H9 (cell line): Measurements from ENCODE around the gene ATF7. TPM values are rescaled to one million over a fixed set of nuclear protein-coding genes. Genes with fewer than 3 reads are reported as not detected.

Experiments used
- DNase-seq: peaks from one replicate; pipeline ENCODE4 v3.0.0-alpha.2; 2017
- H2AFZ ChIP-seq: one replicate; pipeline ENCODE4 v1.6.1; 2013; ENCODE audit warnings: mild to moderate bottlenecking, low read length, control low read depth, moderate library complexity
- H2AK5ac ChIP-seq: 2 replicates; pipeline ENCODE4 v1.6.1; 2013; ENCODE audit warnings: low read length, control low read depth, mixed read lengths; ENCODE audit not compliant: insufficient read length
- H2BK120ac ChIP-seq: one replicate; pipeline ENCODE4 v1.6.1; 2013; ENCODE audit warnings: low read depth, mild to moderate bottlenecking, low read length, control low read depth, inconsistent platforms; ENCODE audit not compliant: poor library complexity, severe bottlenecking
- H2BK12ac ChIP-seq: 2 replicates; pipeline ENCODE4 v1.6.1; 2013; ENCODE audit warnings: low read length, control low read depth, mixed read lengths, low read depth; ENCODE audit not compliant: insufficient read length
- H2BK15ac ChIP-seq: 2 replicates; pipeline ENCODE4 v1.6.1; 2013; ENCODE audit warnings: low read depth, low read length, control low read depth
- H2BK20ac ChIP-seq: one replicate; pipeline ENCODE4 v1.6.1; 2013; ENCODE audit warnings: low read depth, mild to moderate bottlenecking, low read length, control low read depth, inconsistent platforms; ENCODE audit not compliant: poor library complexity, severe bottlenecking
- H2BK5ac ChIP-seq: 2 replicates; pipeline ENCODE4 v1.6.1; 2013; ENCODE audit warnings: low read length, control low read depth, mixed read lengths; ENCODE audit not compliant: insufficient read length
- H3K14ac ChIP-seq: 2 replicates; pipeline ENCODE4 v1.6.1; 2013; ENCODE audit warnings: low read length, control low read depth; ENCODE audit not compliant: insufficient read depth
- H3K18ac ChIP-seq: 2 replicates; pipeline ENCODE4 v1.6.1; 2013; ENCODE audit warnings: low read depth, mild to moderate bottlenecking, mixed read lengths, low read length, control low read depth; ENCODE audit not compliant: insufficient read length
- H3K23ac ChIP-seq: 2 replicates; pipeline ENCODE4 v1.6.1; 2013; ENCODE audit warnings: low read length, control low read depth, mixed read lengths, low read depth; ENCODE audit not compliant: insufficient read length
- H3K23me2 ChIP-seq: 2 replicates; pipeline ENCODE4 v1.6.1; 2013; ENCODE audit warnings: low read depth, mild to moderate bottlenecking, mixed read lengths, low read length, control low read depth; ENCODE audit not compliant: insufficient read length, poor library complexity, severe bottlenecking
- H3K27ac ChIP-seq: 2 replicates; pipeline ENCODE4 v1.5.1; 2013; ENCODE audit warnings: low read length, control low read depth, mixed read lengths, low read depth; ENCODE audit not compliant: insufficient read length
- H3K27me3 ChIP-seq: 2 replicates; pipeline ENCODE4 v1.6.1; 2013; ENCODE audit warnings: low read length, control low read depth, inconsistent platforms; ENCODE audit not compliant: insufficient read depth
- H3K4ac ChIP-seq: 2 replicates; pipeline ENCODE4 v1.6.1; 2013; ENCODE audit warnings: low read depth, mild to moderate bottlenecking, control low read depth, inconsistent platforms, low read length, moderate library complexity
- H3K4me1 ChIP-seq: 2 replicates; pipeline ENCODE4 v1.6.1; 2013; ENCODE audit warnings: low read length, control low read depth, inconsistent platforms; ENCODE audit not compliant: insufficient read depth
- H3K4me2 ChIP-seq: 2 replicates; pipeline ENCODE4 v1.6.1; 2013; ENCODE audit warnings: low read length, control low read depth, mixed read lengths; ENCODE audit not compliant: insufficient read length, insufficient read depth
- H3K56ac ChIP-seq: 2 replicates; pipeline ENCODE4 v1.6.1; 2013; ENCODE audit warnings: low read depth, mild to moderate bottlenecking, mixed read lengths, low read length, control low read depth; ENCODE audit not compliant: insufficient read length
- H3K79me1 ChIP-seq: 2 replicates; pipeline ENCODE4 v1.6.1; 2013; ENCODE audit warnings: low read depth, mild to moderate bottlenecking, moderate library complexity, low read length, control low read depth, inconsistent platforms; ENCODE audit not compliant: insufficient read depth, poor library complexity, severe bottlenecking
- H3K79me2 ChIP-seq: 2 replicates; pipeline ENCODE4 v1.6.1; 2013; ENCODE audit warnings: low read length, control low read depth, inconsistent platforms; ENCODE audit not compliant: insufficient read depth
- H3K9ac ChIP-seq: 2 replicates; pipeline ENCODE4 v1.6.1; 2013; ENCODE audit warnings: low read length, control low read depth, mixed read lengths; ENCODE audit not compliant: insufficient read length; ENCODE audit errors: extremely low read depth
- H3K9me3 ChIP-seq: one replicate; pipeline ENCODE4 v1.6.1; 2013; ENCODE audit warnings: low read depth, low read length, inconsistent platforms; ENCODE audit not compliant: control insufficient read depth
- H3T11ph ChIP-seq: one replicate; pipeline ENCODE4 v1.6.1; 2013; ENCODE audit warnings: mild to moderate bottlenecking, low read length, control low read depth, inconsistent platforms
- H4K20me1 ChIP-seq: one replicate; pipeline ENCODE4 v1.6.1; 2013; ENCODE audit not compliant: control insufficient read depth, insufficient read length, insufficient read depth
- H4K5ac ChIP-seq: 2 replicates; pipeline ENCODE4 v1.6.1; 2013; ENCODE audit warnings: low read depth, mild to moderate bottlenecking, mixed read lengths, low read length, control low read depth; ENCODE audit not compliant: insufficient read length
- H4K8ac ChIP-seq: replicated peaks from 2 replicates; pipeline ENCODE4 v1.6.1; 2013; ENCODE audit warnings: low read length, control low read depth, mixed read lengths, low read depth; ENCODE audit not compliant: insufficient read length
- H4K91ac ChIP-seq: 2 replicates; pipeline ENCODE4 v1.6.1; 2013; ENCODE audit warnings: low read depth, mild to moderate bottlenecking, moderate library complexity, mixed read lengths, low read length, control low read depth; ENCODE audit not compliant: insufficient read length
- H3K27ac Mint-ChIP-seq, 3 experiments: 2 replicates in 2 of 3; 3 replicates in 1 of 3; pipeline ENCODE4 v1.8.0; 2020 to 2021; ENCODE audit warnings: mixed read lengths in 3 of 3, mild to moderate bottlenecking in 1 of 3, moderate library complexity in 1 of 3
- H3K27me3 Mint-ChIP-seq: 2 replicates; pipeline ENCODE4 v1.8.0; 2021; ENCODE audit warnings: low read depth, mild to moderate bottlenecking, moderate library complexity, mixed read lengths
- H3K36me3 Mint-ChIP-seq, 3 experiments: 2 replicates in 2 of 3; 3 replicates in 1 of 3; pipeline ENCODE4 v1.8.0; 2020 to 2021; ENCODE audit warnings: low read depth in 3 of 3, mixed read lengths in 3 of 3; ENCODE audit not compliant: insufficient read depth in 1 of 3
- H3K4me1 Mint-ChIP-seq, 2 experiments: 2 replicates each; pipeline ENCODE4 v1.8.0; 2020; ENCODE audit warnings: mixed read lengths in 2 of 2
- H3K4me3 Mint-ChIP-seq, 2 experiments: 2 replicates in 1 of 2; 3 replicates in 1 of 2; pipeline ENCODE4 v1.8.0; 2020 to 2021; ENCODE audit warnings: mild to moderate bottlenecking in 2 of 2, mixed read lengths in 2 of 2, moderate library complexity in 1 of 2
- H3K9me3 Mint-ChIP-seq, 2 experiments: 2 replicates in 1 of 2; 3 replicates in 1 of 2; pipeline ENCODE4 v1.8.0; 2020; ENCODE audit warnings: mild to moderate bottlenecking in 2 of 2, mixed read lengths in 2 of 2, moderate library complexity in 1 of 2
- WGBS: extraction: QIAGEN DNeasy Blood & Tissue Kit; methylation state at CpG from one replicate; pipeline ENCODE4 v1.1.7; 2013; ENCODE audit warnings: missing lambda C conversion rate, low lambda C conversion rate, mixed read lengths; ENCODE audit not compliant: insufficient read length; ENCODE audit errors: extremely low coverage; 5-methylcytosine and 5-hydroxymethylcytosine counted together
- total RNA-seq: library from RNA; stranded (reverse); gene quantifications from 2 replicates; pipeline ENCODE4 v1.2.1, GENCODE V29; 2021
- TF ChIP-seq, protein P1 (sequence below): fragments of 200-600 bp; sonication (generic); conservative IDR thresholded peaks from 3 replicates; pipeline ENCODE4 v1.8.0; 2021; ENCODE audit warnings: antibody characterized with exemption, mild to moderate bottlenecking

Gene ATF7
- total RNA-seq, 1 experiment from 2014 or later = 17.7 TPM

DNA sequence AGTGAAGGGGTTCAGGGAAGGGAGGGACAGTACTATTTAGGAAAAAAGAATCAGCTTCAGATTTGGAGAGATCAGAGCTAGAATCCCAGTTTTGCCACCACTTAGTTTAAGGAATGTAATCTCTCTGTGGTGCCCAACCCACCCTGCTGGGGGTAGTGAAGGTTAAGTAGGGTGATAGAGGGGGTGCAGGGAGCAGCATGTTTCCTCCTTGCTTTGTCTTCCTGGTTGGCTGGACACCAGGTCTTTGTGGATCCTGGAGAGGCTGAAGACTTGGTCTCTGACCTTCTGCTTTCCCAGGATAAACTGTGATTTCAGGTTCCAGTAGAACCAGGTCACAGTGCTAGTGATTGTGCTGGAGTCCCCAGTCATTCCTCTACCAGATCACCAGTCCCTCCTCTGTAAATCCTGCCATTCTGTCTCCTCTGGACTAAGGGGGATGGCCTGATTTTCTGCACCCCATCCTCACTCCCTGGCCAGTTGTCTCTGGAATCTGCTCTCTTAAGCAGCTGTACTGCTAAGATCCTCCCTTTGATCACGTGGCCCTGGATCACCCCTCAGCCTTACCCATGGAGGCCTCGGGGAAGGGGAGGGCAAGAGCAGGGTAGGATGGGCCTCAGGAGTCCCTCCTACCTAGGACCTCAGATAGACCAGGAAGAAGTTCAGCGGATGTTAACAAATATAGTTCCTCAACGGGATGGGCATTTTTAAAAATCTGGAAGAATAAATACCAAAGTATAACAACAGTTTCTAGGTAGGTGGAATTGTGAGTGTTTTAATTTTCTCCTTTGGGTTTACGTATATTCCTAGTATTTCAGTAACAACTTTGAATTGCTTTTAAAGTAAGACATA lies 130.1 kb downstream of the ATF7 start:
- H4K8ac ChIP-seq = no peak overlapping the region
- no peaks in the 10 kb centered on the region for H4K20me1 ChIP-seq
- no peak overlapping the region for H3K56ac ChIP-seq
- peaks cover 2% of the 10 kb centered on the region for H3K79me1 ChIP-seq
- no peak overlapping the region for H3K23ac ChIP-seq
- no peak overlapping the region for H3K9ac ChIP-seq
- peaks cover 27% of the 10 kb centered on the region for H3K23me2 ChIP-seq
- peak; percentile 90 for DNase-seq
- Mint-ChIP-seq H3K27ac (peak overlapping the region in 2 of 3 experiments; percentile 92 to 94; a peak in 5 of 7 replicates), H3K4me3 (peak overlapping the region; percentile 14 to 58; a peak in 2 of 5 replicates), H3K36me3 (peaks cover 0 to 11% (median 1%) of the 10 kb centered on the region in 3 experiments; a peak in 1 of 7 replicates), H3K9me3 (no peaks in the 10 kb centered on the region), H3K4me1 (peaks cover 59 to 64% of the 10 kb centered on the region in 2 experiments), H3K27me3 (no peaks in the 10 kb centered on the region; the same call in 1 of the 2 replicates)
- H3K9me3 ChIP-seq = no peaks in the 10 kb centered on the region
- H3K4me1 ChIP-seq = peaks cover 6% of the 10 kb centered on the region; the same call in 1 of the 2 replicates
- no peak overlapping the region for H2BK20ac ChIP-seq
- no peak overlapping the region for H3K14ac ChIP-seq
- H2BK15ac ChIP-seq = no peak overlapping the region
- no peak overlapping the region for H3K18ac ChIP-seq
- TF ChIP-seq, protein P1, sequence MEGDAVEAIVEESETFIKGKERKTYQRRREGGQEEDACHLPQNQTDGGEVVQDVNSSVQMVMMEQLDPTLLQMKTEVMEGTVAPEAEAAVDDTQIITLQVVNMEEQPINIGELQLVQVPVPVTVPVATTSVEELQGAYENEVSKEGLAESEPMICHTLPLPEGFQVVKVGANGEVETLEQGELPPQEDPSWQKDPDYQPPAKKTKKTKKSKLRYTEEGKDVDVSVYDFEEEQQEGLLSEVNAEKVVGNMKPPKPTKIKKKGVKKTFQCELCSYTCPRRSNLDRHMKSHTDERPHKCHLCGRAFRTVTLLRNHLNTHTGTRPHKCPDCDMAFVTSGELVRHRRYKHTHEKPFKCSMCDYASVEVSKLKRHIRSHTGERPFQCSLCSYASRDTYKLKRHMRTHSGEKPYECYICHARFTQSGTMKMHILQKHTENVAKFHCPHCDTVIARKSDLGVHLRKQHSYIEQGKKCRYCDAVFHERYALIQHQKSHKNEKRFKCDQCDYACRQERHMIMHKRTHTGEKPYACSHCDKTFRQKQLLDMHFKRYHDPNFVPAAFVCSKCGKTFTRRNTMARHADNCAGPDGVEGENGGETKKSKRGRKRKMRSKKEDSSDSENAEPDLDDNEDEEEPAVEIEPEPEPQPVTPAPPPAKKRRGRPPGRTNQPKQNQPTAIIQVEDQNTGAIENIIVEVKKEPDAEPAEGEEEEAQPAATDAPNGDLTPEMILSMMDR = no peak
- H3K79me2 ChIP-seq = no peaks in the 10 kb centered on the region
- no peak overlapping the region for H4K91ac ChIP-seq
- no peak overlapping the region for H3K4ac ChIP-seq
- no peaks in the 10 kb centered on the region for H3K27me3 ChIP-seq
- H2AK5ac ChIP-seq = no peak overlapping the region
- H4K5ac ChIP-seq = no peak overlapping the region
- H2AFZ ChIP-seq = no peak overlapping the region
- H2BK120ac ChIP-seq = no peak overlapping the region
- H3K4me2 ChIP-seq = no peak overlapping the region
- no peak overlapping the region for H2BK12ac ChIP-seq
- no peak overlapping the region for H3T11ph ChIP-seq
- no peak overlapping the region for H2BK5ac ChIP-seq
- WGBS = no CpG with 5 or more reads among the region's 5 CpGs
- H3K27ac ChIP-seq = no peak overlapping the region
